ENCODE measurements around the gene ALKBH5. TPM values are rescaled to one million over a fixed set of nuclear protein-coding genes. Genes with fewer than 3 reads are reported as not detected.

The ALKBH5 gene
- total and polyA plus RNA-seq, 2 experiments from 2014 or later = 32.2 to 117 TPM

GRCh38 chr17:18138065-18138749 lies 45.4 kb upstream of the ALKBH5 start:
- H3K36me3 Mint-ChIP-seq (ENCODE audit: low read depth) = no peaks in the 10 kb centered on the region
- no peaks in the 10 kb centered on the region for H3K79me2 ChIP-seq (replicated peaks; ENCODE audit: insufficient read depth)
- H3K27me3 ChIP-seq (ENCODE audit: insufficient read depth) = no peaks in the 10 kb centered on the region
- H3K4me1 Mint-ChIP-seq = peaks cover 14% of the 10 kb centered on the region
- no peaks in the 10 kb centered on the region for H4K20me1 ChIP-seq (replicated peaks; ENCODE audit: insufficient read depth)
- ATAC-seq = no peak
- no peaks in the 10 kb centered on the region for H3K36me3 ChIP-seq (ENCODE audit: insufficient read depth)
- no peak for DNase-seq (ENCODE audit: low spot score)
- TF ChIP-seq ZNF462 (CRISPR knock-in tag; IDR thresholded peaks at IDR 0.05) (no peak), CREB1 (CRISPR knock-in tag; IDR thresholded peaks at IDR 0.05; ENCODE audit: low read depth) (no peak), POLR2AphosphoS5 (IDR thresholded peaks at IDR 0.05; ENCODE audit: low read depth) (no peak), EZH2 (IDR thresholded peaks at IDR 0.05; ENCODE audit: low read depth, unreplicated experiment) (no peak), CTCF (conservative IDR thresholded peaks at IDR 0.05; ENCODE audit: low read depth in 2 of 2) (no peak), NANOG (IDR thresholded peaks at IDR 0.05; ENCODE audit: borderline replicate concordance) (no peak), ETS1 (IDR thresholded peaks at IDR 0.05) (no peak), ZNF114 (CRISPR knock-in tag; IDR thresholded peaks at IDR 0.05) (no peak), ZNF331 (CRISPR knock-in tag; IDR thresholded peaks at IDR 0.05; ENCODE audit: low read depth) (no peak), REST (IDR thresholded peaks at IDR 0.05; ENCODE audit: unreplicated experiment) (no peak), JUNB (IDR thresholded peaks at IDR 0.05; ENCODE audit: unreplicated experiment) (no peak), EZH2phosphoT487 (IDR thresholded peaks at IDR 0.05; ENCODE audit: unreplicated experiment) (no peak), STAT1 (IDR thresholded peaks at IDR 0.05; ENCODE audit: unreplicated experiment) (no peak)
- no peaks in the 10 kb centered on the region for H3K9me3 Mint-ChIP-seq
- no peaks in the 10 kb centered on the region for H3K4me1 ChIP-seq (ENCODE audit: insufficient read depth)
- no peak overlapping the region for H3K27ac ChIP-seq (ENCODE audit: low read depth)
- no peaks in the 10 kb centered on the region for H3K9me2 ChIP-seq (ENCODE audit: insufficient read depth)
- H3K27ac Mint-ChIP-seq = no peak overlapping the region
- H3K4me3 ChIP-seq = no peak overlapping the region
- no peak overlapping the region for H3K4me2 ChIP-seq
- no peak overlapping the region for H2AFZ ChIP-seq
- peaks cover 10% of the 10 kb centered on the region for H3K27me3 Mint-ChIP-seq (ENCODE audit: insufficient read depth, low read depth, poor library complexity)
- no peaks in the 10 kb centered on the region for H3F3A ChIP-seq (replicated peaks; ENCODE audit: low read depth)
- H3K4me3 Mint-ChIP-seq = no peak overlapping the region

All from GM23338 (cell line).